Fibroblast of pulmonary artery (primary cell): ENCODE measurements around the gene ATAD3A.
A peak's percentile ranks its signal among the peaks of the same experiment; 100 is the strongest.
"Not testable (repeated sequence)": the region's sequence is repeated elsewhere in the genome, so short reads cannot be mapped to it uniquely, and the experiment has no call there.

Experiments
- DNase-seq: peaks from one replicate; pipeline ENCODE4 v3.0.0-alpha.2; 2010; ENCODE audit warnings: low read depth
- H3K4me3 ChIP-seq: replicated peaks from 2 replicates; pipeline ENCODE4 v1.5.1; 2011; ENCODE audit warnings: low read depth, mild to moderate bottlenecking, control low read depth, low read length, moderate library complexity
- CTCF ChIP-seq: IDR thresholded peaks from 2 replicates; pipeline ENCODE4 v1.5.1; 2011; ENCODE audit warnings: mild to moderate bottlenecking, control low read depth, low read length, inconsistent platforms; ENCODE audit errors: missing control alignments

The ATAD3A gene

GRCh38 chr1:1507305-1507704, 4.7 kb upstream of the ATAD3A start:
- no peak for TF ChIP-seq CTCF
- H3K4me3 ChIP-seq: no peak overlapping the region
- DNase-seq: no peak

- H3K4me3 ChIP-seq, DNase-seq: not testable (repeated sequence)
These were observed 3.0 kb upstream of the ATAD3A start for GRCh38 chr1:1508775-1509464.

GRCh38 chr1:1509465-1509850, 2.5 kb upstream of the ATAD3A start:
- not testable (repeated sequence) for DNase-seq, H3K4me3 ChIP-seq

- TF ChIP-seq CTCF: no peak
- no peak for DNase-seq
- H3K4me3 ChIP-seq: peak overlapping the region; percentile 88
These were observed 940 bp upstream of the ATAD3A start for GRCh38 chr1:1510912-1511532.

GRCh38 chr1:1512425-1512824, 463 bp downstream of the ATAD3A start:
- DNase-seq: not testable (repeated sequence)
- H3K4me3 ChIP-seq: peak overlapping the region; percentile 88

GRCh38 chr1:1513675-1514074, 1.7 kb downstream of the ATAD3A start:
- DNase-seq, H3K4me3 ChIP-seq: not testable (repeated sequence)

GRCh38 chr1:1514376-1514775, 2.4 kb downstream of the ATAD3A start:
- DNase-seq, H3K4me3 ChIP-seq: not testable (repeated sequence)

- DNase-seq, H3K4me3 ChIP-seq: not testable (repeated sequence)
These were observed 5.0 kb downstream of the ATAD3A start for GRCh38 chr1:1516923-1517322.

- no peak for DNase-seq
These were observed 6.1 kb downstream of the ATAD3A start for GRCh38 chr1:1517973-1518620.

GRCh38 chr1:1518621-1519007, 6.7 kb downstream of the ATAD3A start:
- DNase-seq, H3K4me3 ChIP-seq: not testable (repeated sequence)

More at GRCh38 chr1:1517973-1518620, 6.1 kb downstream of the ATAD3A start:
- H3K4me3 ChIP-seq: no peak overlapping the region
- TF ChIP-seq CTCF: no peak

- DNase-seq, H3K4me3 ChIP-seq: not testable (repeated sequence)
These were observed 8.0 kb downstream of the ATAD3A start for GRCh38 chr1:1519805-1520505.
